Measurements from ENCODE around the gene ZGLP1.

DNA sequence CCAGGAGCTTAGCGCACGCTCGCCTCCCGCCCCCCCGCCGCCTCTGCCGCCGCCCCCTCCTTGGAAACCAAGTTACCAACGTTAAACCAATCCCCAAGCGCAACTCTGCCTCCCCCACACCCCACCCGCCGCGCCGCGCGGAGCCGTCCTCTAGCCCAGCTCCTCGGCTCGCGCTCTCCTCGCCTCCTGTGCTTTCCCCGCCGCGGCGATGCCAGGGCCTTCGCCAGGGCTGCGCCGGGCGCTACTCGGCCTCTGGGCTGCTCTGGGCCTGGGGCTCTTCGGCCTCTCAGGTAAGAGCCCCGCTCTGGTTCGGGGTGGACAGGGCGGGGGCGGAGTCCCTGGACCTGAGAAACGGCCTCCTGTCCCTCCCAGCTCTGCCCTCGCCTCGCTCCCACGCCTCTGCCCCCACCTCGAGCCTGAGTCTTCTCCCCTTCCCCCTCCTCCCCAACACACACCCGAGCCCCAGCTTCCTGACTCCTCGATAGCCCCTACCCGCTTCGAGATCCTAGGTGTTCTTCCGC lies 19.7 kb downstream of the ZGLP1 start, which contains the start of gene ICAM5:
- TF ChIP-seq, protein P1, sequence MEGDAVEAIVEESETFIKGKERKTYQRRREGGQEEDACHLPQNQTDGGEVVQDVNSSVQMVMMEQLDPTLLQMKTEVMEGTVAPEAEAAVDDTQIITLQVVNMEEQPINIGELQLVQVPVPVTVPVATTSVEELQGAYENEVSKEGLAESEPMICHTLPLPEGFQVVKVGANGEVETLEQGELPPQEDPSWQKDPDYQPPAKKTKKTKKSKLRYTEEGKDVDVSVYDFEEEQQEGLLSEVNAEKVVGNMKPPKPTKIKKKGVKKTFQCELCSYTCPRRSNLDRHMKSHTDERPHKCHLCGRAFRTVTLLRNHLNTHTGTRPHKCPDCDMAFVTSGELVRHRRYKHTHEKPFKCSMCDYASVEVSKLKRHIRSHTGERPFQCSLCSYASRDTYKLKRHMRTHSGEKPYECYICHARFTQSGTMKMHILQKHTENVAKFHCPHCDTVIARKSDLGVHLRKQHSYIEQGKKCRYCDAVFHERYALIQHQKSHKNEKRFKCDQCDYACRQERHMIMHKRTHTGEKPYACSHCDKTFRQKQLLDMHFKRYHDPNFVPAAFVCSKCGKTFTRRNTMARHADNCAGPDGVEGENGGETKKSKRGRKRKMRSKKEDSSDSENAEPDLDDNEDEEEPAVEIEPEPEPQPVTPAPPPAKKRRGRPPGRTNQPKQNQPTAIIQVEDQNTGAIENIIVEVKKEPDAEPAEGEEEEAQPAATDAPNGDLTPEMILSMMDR (IDR thresholded peaks at IDR 0.05; ENCODE audit: insufficient read depth, low read depth, low read length): no peak
- TF ChIP-seq EZH2 (IDR thresholded peaks at IDR 0.05; ENCODE audit: insufficient read depth, low read length): no peak

Data from astrocyte (in vitro differentiated cells and primary cell).